NB4 (cell line): ENCODE results near the gene CABCOCO1.

Experiments
- DNase-seq: peaks from one replicate; pipeline ENCODE4 v3.0.0; 2010; ENCODE audit warnings: low read depth
- H3K4me3 ChIP-seq: one replicate; pipeline ENCODE4 v1.5.1; 2011; ENCODE audit warnings: mild to moderate bottlenecking, low read depth, low read length, moderate library complexity
- MYC ChIP-seq: IDR thresholded peaks from 2 replicates; pipeline ENCODE4 v1.6.1; 2011; ENCODE audit warnings: low read depth, low read length
- POLR2A ChIP-seq: IDR thresholded peaks from 2 replicates; pipeline ENCODE4 v1.6.1; 2011; ENCODE audit warnings: mild to moderate bottlenecking; ENCODE audit not compliant: insufficient read length; ENCODE audit errors: extremely low read depth
- TF ChIP-seq, protein P1 (sequence below): IDR thresholded peaks from one replicate; pipeline ENCODE4 v1.5.1; 2012; ENCODE audit warnings: low read depth, low read length
- TF ChIP-seq, protein P2 (sequence below): IDR thresholded peaks from 2 replicates; pipeline ENCODE4 v1.6.1; 2011; ENCODE audit warnings: low read depth, low read length

The CABCOCO1 gene

DNA sequence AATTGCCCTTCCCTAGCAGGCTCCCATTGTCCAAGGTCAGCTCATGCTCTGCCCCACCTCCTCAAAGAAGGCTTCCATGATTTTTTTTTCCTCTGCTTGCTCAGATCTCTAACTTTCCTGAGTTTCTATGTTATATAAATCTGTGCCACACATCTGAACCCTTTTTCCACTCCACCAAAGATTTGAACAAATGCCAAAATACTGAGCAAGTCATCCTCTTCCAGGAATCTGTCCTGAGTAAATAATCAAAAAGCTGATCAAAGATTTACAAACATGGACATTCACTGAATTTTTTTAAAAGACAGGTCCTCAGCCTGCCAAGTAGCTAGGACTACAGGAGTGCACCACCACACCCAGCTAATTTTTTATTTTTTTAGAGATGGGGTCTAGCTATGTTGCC, 136.0 kb downstream of the CABCOCO1 start:
- no peak overlapping the region for H3K4me3 ChIP-seq
- TF ChIP-seq, protein P1, sequence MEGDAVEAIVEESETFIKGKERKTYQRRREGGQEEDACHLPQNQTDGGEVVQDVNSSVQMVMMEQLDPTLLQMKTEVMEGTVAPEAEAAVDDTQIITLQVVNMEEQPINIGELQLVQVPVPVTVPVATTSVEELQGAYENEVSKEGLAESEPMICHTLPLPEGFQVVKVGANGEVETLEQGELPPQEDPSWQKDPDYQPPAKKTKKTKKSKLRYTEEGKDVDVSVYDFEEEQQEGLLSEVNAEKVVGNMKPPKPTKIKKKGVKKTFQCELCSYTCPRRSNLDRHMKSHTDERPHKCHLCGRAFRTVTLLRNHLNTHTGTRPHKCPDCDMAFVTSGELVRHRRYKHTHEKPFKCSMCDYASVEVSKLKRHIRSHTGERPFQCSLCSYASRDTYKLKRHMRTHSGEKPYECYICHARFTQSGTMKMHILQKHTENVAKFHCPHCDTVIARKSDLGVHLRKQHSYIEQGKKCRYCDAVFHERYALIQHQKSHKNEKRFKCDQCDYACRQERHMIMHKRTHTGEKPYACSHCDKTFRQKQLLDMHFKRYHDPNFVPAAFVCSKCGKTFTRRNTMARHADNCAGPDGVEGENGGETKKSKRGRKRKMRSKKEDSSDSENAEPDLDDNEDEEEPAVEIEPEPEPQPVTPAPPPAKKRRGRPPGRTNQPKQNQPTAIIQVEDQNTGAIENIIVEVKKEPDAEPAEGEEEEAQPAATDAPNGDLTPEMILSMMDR: no peak
- TF ChIP-seq POLR2A (no peak), MYC (no peak)
- TF ChIP-seq, protein P2, sequence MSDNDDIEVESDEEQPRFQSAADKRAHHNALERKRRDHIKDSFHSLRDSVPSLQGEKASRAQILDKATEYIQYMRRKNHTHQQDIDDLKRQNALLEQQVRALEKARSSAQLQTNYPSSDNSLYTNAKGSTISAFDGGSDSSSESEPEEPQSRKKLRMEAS: no peak
- no peak for DNase-seq

DNA sequence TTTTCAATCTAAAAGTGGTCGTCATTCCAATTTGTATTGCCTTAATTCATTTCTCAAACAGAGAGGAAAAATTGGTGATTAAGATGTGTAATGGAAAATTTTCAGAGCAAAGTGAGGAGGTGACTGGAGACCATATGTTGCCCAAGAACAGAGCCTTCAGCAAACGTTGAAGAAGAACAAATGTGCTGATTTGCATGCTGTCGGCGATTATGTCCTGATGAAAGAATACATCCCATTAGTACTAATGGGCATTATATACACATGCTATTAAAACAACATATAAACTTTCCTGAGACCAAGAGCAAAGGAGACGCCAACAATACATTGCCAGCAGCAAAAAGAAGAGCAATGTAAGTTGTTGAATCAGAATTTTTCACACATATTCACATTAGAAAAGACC, 138.8 kb downstream of the CABCOCO1 start:
- H3K4me3 ChIP-seq: no peak overlapping the region
- no peak for DNase-seq
- TF ChIP-seq, protein P2: no peak
- TF ChIP-seq, protein P1: no peak
- TF ChIP-seq MYC: no peak
- TF ChIP-seq POLR2A: no peak

DNA sequence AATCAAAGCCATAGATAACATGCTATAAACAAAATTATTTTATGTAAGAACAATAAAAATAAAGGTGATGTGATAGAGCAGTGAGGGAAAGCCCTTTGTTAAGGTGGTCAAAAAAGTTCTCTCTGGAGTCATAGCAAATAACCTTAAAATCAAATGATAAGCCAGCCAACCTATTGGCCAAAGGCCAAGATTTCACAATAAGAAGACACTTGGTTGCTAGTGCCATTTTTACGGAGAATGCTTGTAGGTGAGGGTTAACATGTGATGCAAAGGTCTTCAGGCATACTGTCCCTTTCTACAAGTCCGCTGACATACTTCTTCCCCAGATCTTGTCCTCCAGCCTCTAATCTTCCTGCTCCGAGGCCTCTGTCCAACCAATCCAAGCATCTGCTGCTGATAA, 140.5 kb downstream of the CABCOCO1 start:
- no peak for DNase-seq
- TF ChIP-seq MYC: no peak
- TF ChIP-seq, protein P1: no peak
- no peak for TF ChIP-seq POLR2A
- TF ChIP-seq, protein P2: no peak
- no peak overlapping the region for H3K4me3 ChIP-seq

DNA sequence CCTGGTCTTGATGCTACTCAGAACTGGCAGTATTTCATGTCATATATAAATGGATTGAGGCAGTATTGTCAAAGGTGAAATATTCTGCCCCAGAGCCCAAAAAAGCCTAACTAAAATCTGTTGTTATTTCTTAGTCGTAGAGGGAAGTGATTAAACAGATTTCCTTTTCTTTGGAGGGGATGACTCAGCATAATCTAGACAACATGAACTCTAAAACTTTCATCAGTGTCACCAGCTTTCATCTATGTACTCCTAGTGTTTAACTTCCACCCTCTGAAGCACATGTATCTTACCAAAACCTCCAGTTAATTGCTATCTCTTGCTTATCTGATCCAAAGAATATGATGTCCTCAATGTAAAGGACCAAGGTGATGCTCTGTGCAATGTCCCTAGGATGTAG, 141.7 kb downstream of the CABCOCO1 start:
- H3K4me3 ChIP-seq: no peak overlapping the region
- no peak for TF ChIP-seq MYC
- TF ChIP-seq, protein P1: no peak
- TF ChIP-seq, protein P2: no peak
- DNase-seq: no peak

DNA sequence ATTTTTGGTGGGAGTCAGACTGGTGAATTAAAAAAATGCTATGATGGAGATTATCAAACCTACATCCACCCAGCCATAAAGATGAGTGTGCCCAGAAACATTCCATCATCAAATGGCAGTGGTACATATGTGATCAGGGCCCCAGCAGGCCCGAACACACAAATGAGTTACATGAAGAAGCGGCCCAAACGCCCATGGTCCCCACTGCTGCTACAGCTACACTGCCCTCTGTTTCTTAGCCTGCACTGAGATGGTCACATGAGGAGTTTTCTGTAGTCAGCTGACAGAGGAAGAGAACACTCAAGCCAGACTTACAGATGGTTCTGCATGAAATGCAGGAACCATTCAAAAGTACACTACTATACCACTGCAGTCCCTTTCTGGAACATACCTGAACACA, 142.4 kb downstream of the CABCOCO1 start:
- H3K4me3 ChIP-seq: no peak overlapping the region
- TF ChIP-seq, protein P1: no peak
- TF ChIP-seq, protein P2: no peak
- TF ChIP-seq MYC: no peak
- TF ChIP-seq POLR2A: no peak
- no peak for DNase-seq

DNA sequence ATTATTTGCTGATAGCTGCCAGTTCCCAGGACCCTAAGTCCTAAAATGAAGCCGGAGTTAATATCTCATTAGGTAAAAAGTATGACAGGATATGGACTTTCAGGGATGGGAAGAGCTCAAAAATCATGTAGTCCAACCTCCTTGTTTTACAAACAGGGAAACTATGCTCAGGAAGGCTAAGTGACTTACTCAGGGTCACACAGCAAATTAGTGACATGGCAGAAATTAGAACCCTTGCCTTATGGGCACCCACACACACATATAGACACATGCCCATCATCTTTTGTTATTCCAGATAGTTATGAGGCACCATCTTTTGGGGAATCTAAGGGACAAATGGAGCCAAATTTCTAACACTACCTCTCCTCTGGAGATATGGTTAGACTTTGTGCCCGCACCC, 147.5 kb downstream of the CABCOCO1 start:
- TF ChIP-seq, protein P1: no peak
- TF ChIP-seq MYC (no peak), POLR2A (no peak)
- TF ChIP-seq, protein P2: no peak
- no peak for DNase-seq
- no peak overlapping the region for H3K4me3 ChIP-seq
